Measurements from ENCODE around the gene XCR1. TPM values are rescaled to one million over a fixed set of nuclear protein-coding genes. Genes with fewer than 3 reads are reported as not detected.

XCR1 gene
- total RNA-seq, 1 experiment from 2014 or later = not detected

GRCh38 chr3:45994419-45995235 is 32.7 kb downstream of the XCR1 start (continued):
- TF ChIP-seq REST (IDR thresholded peaks at IDR 0.05; ENCODE audit: low read depth) = no peak
- no peak for TF ChIP-seq EZH2phosphoT487 (IDR thresholded peaks at IDR 0.05; ENCODE audit: borderline replicate concordance)
- no peak for TF ChIP-seq RAD21 (IDR thresholded peaks at IDR 0.05; ENCODE audit: low read depth)
- TF ChIP-seq EZH2 (IDR thresholded peaks at IDR 0.05) = no peak

- Histone ChIP-seq H3K27ac (ENCODE audit: low read depth, low read length) (no peak overlapping the region), H3K27me3 (ENCODE audit: insufficient read depth, low read length) (no peaks in the 10 kb centered on the region), H3K9me2 (ENCODE audit: insufficient read depth) (no peaks in the 10 kb centered on the region), H3K4me3 (replicated peaks in 1 of 2; ENCODE audit: low read depth in 1 of 2, low read length in 2 of 2) (no peak overlapping the region), H3K9me3 (ENCODE audit: control insufficient read depth in 1 of 2, insufficient read depth in 1 of 2, low read depth in 1 of 2, low read length in 2 of 2) (no peaks in the 10 kb centered on the region), H2AFZ (ENCODE audit: low read depth, low read length, poor library complexity, severe bottlenecking) (no peak overlapping the region), H4K20me1 (ENCODE audit: insufficient read depth) (no peaks in the 10 kb centered on the region), H3K79me2 (ENCODE audit: insufficient read depth, low read length) (peaks cover 27% of the 10 kb centered on the region), H3K36me3 (ENCODE audit: control insufficient read depth in 1 of 2, insufficient read depth in 2 of 2, low read length in 2 of 2) (no peaks in the 10 kb centered on the region), H3K9ac (ENCODE audit: low read length) (no peak overlapping the region), H3K4me2 (ENCODE audit: low read length) (no peak overlapping the region), H3K4me1 (ENCODE audit: control insufficient read depth in 1 of 2, insufficient read depth in 2 of 2, low read length in 2 of 2) (peaks cover 5 to 32% of the 10 kb centered on the region in 2 experiments; a peak in 3 of 4 replicates)
- ATAC-seq = no peak
- no peak for DNase-seq (ENCODE audit: low read depth, low spot score)
- ChIA-PET CTCF (interaction anchor here (1.3 kb wide), 1 partner anchor 55 kb away, joined by 3 read pairs; no protein-coding TSS in a partner anchor), POLR2A (no interaction called here), RAD21 (ENCODE audit: low non-redundant PET in 1 of 2, low total read pairs in 2 of 2, uncharacterized antibody in 2 of 2, unreplicated experiment in 2 of 2) (no interaction called here)
- BruUV-seq (replicated peaks) = no TSS peak
- intact Hi-C loops (cut with micrococcal nuclease) = no loop called here
- TF ChIP-seq POLR2A (IDR thresholded peaks at IDR 0.05; ENCODE audit: borderline replicate concordance, extremely low read depth, insufficient read depth, insufficient read length) (no peak), ZFX (IDR thresholded peaks at IDR 0.05) (no peak), CTCF (IDR thresholded peaks at IDR 0.05 in 2 of 3, conservative IDR thresholded peaks at IDR 0.05 in 1 of 3; ENCODE audit: borderline replicate concordance in 1 of 3, insufficient read depth in 1 of 3, low read depth in 2 of 3, low read length in 2 of 3) (no peak), EZH2phosphoT487 (IDR thresholded peaks at IDR 0.05; ENCODE audit: borderline replicate concordance) (no peak), EGR1 (IDR thresholded peaks at IDR 0.05; ENCODE audit: low read depth) (no peak), ELF1 (IDR thresholded peaks at IDR 0.05; ENCODE audit: borderline replicate concordance, low read depth) (no peak), ATF3 (IDR thresholded peaks at IDR 0.05) (no peak), MAX (IDR thresholded peaks at IDR 0.05) (no peak), FOSL1 (IDR thresholded peaks at IDR 0.05; ENCODE audit: low read depth) (no peak), RAD21 (IDR thresholded peaks at IDR 0.05; ENCODE audit: low read depth) (no peak), JUND (IDR thresholded peaks at IDR 0.05) (no peak), SIN3A (IDR thresholded peaks at IDR 0.05; ENCODE audit: low read depth) (no peak), ZNF274 (IDR thresholded peaks at IDR 0.05; ENCODE audit: low read depth, low read length) (no peak), CEBPB (IDR thresholded peaks at IDR 0.05; ENCODE audit: low read depth) (no peak), SRF (IDR thresholded peaks at IDR 0.05; ENCODE audit: low read depth) (no peak)
Observed at GRCh38 chr3:45993421-45994027, 33.8 kb downstream of the XCR1 start.

All from HCT116 (cell line).